Hematopoietic multipotent progenitor cell treated with erythropoietin and hydrocortisone succinate and interleukin-3 and kit ligand, for 6 days (in vitro differentiated cells): ENCODE measurements around the gene DYNC1H1.

Experiments
- DNase-seq: peaks from one replicate; pipeline ENCODE4 v3.0.0-alpha.2; 2015

DYNC1H1 gene

GRCh38 chr14:102095871-102096568 lies 131.6 kb downstream of the DYNC1H1 start:
- DNase-seq: peak; percentile 37

- DNase-seq: peak; percentile 92
Observed at GRCh38 chr14:102096569-102097188, 132.3 kb downstream of the DYNC1H1 start.

GRCh38 chr14:102097441-102098135 lies 133.2 kb downstream of the DYNC1H1 start:
- no peak for DNase-seq

GRCh38 chr14:102103062-102103695 lies 138.8 kb downstream of the DYNC1H1 start:
- no peak for DNase-seq

GRCh38 chr14:102105369-102105768 lies 141.0 kb downstream of the DYNC1H1 start:
- DNase-seq: no peak
